Activated CD8-positive, alpha-beta memory T cell treated with anti-CD3 and anti-CD28 coated beads, Interleukin-2, amount 50 U/mL, for 1 hour (primary cell): Measurements from ENCODE around the gene ZNF296.
"Not testable (repeated sequence)": the region's sequence is repeated elsewhere in the genome, so short reads cannot be mapped to it uniquely, and the experiment has no call there.

Experiments used
- DNase-seq: peaks from one replicate; pipeline ENCODE4 v3.0.0-alpha.2; 2020; ENCODE audit errors: extremely low read depth

Gene ZNF296

GRCh38 chr19:45076029-45076850 is at the start of gene ZNF296:
TSS of gene ZNF296 (minus strand) at chr19:45076478. CDS start at chr19:45076373, 105 bp downstream.
- DNase-seq, result peak; percentile 26

GRCh38 chr19:45125360-45125759 is 49.1 kb upstream of the ZNF296 start:
- no peak for DNase-seq

- DNase-seq, result no peak
These were observed 47.7 kb upstream of the ZNF296 start for GRCh38 chr19:45124021-45124420.

- no peak for DNase-seq
These were observed 47.2 kb upstream of the ZNF296 start for GRCh38 chr19:45123440-45123850.

GRCh38 chr19:45122832-45123231 is 46.6 kb upstream of the ZNF296 start:
- DNase-seq, result no peak

GRCh38 chr19:45121827-45122345 is 45.6 kb upstream of the ZNF296 start:
- no peak for DNase-seq

GRCh38 chr19:45119582-45119981 is 43.3 kb upstream of the ZNF296 start:
- no peak for DNase-seq

- DNase-seq, result not testable (repeated sequence)
These were observed 42.5 kb upstream of the ZNF296 start for GRCh38 chr19:45118591-45119355.

GRCh38 chr19:45118106-45118505 is 41.8 kb upstream of the ZNF296 start:
- no peak for DNase-seq

- no peak for DNase-seq
These were observed 41.4 kb upstream of the ZNF296 start for GRCh38 chr19:45117671-45118070.

GRCh38 chr19:45117167-45117594 is 40.9 kb upstream of the ZNF296 start:
- DNase-seq, result no peak

- DNase-seq, result no peak
These were observed 39.7 kb upstream of the ZNF296 start for GRCh38 chr19:45115809-45116615.

- no peak for DNase-seq
These were observed 37.8 kb upstream of the ZNF296 start for GRCh38 chr19:45114116-45114515.

- no peak for DNase-seq
These were observed 37.4 kb upstream of the ZNF296 start for GRCh38 chr19:45113628-45114027.

- DNase-seq, result no peak
These were observed 36.0 kb upstream of the ZNF296 start for GRCh38 chr19:45112111-45112827.

- no peak for DNase-seq
These were observed 34.6 kb upstream of the ZNF296 start for GRCh38 chr19:45110851-45111266.

- no peak for DNase-seq
These were observed 31.4 kb upstream of the ZNF296 start for GRCh38 chr19:45107621-45108150.

- DNase-seq, result not testable (repeated sequence)
These were observed 30.1 kb upstream of the ZNF296 start for GRCh38 chr19:45106363-45106762.

GRCh38 chr19:45104658-45105349 is 28.5 kb upstream of the ZNF296 start:
- no peak for DNase-seq
